Measurements from ENCODE around the gene PARP2.

DNA sequence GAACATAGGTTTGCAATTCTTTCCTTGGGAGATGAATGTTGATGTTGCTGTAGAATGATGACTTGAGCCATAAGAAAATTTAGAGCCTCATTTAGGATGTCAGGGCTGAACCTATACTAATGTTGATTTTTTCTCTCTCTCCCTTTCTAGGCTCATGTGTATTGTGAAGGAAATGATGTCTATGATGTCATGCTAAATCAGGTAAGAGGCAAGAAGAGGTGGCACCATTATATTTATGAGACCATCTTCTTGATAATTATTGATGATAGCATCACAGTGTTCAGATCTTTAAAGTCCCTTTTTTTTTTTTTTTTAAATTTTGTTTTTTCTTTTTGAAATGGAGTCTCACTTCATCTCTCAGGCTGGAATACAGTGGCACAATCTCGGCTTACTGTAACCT, 3.3 kb downstream of the PARP2 start:
- TF ChIP-seq EZH2phosphoT487 (IDR thresholded peaks at IDR 0.05; ENCODE audit: borderline replicate concordance, low read length) (no peak), EZH2 (IDR thresholded peaks at IDR 0.05; ENCODE audit: low read length, unreplicated experiment) (no peak)
- TF ChIP-seq, protein P1, sequence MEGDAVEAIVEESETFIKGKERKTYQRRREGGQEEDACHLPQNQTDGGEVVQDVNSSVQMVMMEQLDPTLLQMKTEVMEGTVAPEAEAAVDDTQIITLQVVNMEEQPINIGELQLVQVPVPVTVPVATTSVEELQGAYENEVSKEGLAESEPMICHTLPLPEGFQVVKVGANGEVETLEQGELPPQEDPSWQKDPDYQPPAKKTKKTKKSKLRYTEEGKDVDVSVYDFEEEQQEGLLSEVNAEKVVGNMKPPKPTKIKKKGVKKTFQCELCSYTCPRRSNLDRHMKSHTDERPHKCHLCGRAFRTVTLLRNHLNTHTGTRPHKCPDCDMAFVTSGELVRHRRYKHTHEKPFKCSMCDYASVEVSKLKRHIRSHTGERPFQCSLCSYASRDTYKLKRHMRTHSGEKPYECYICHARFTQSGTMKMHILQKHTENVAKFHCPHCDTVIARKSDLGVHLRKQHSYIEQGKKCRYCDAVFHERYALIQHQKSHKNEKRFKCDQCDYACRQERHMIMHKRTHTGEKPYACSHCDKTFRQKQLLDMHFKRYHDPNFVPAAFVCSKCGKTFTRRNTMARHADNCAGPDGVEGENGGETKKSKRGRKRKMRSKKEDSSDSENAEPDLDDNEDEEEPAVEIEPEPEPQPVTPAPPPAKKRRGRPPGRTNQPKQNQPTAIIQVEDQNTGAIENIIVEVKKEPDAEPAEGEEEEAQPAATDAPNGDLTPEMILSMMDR (conservative IDR thresholded peaks at IDR 0.05; ENCODE audit: low read depth, low read length), result no peak

All from PC-3 (cell line).